K562 (cell line): ENCODE results near the gene LAMC1. TPM values are rescaled to one million over a fixed set of nuclear protein-coding genes. Genes with fewer than 3 reads are reported as not detected.

ENCODE experiments used
- ATAC-seq: fragments of 200-7000 bp; cut with Tn5 transposase; 3 replicates; pipeline ENCODE4 v1.9.1; 2020; ENCODE audit warnings: moderate library complexity
- BruUV-seq: library from RNA; stranded (reverse); fragments of 400-500 nt; replicated peaks from 2 replicates; lab custom pipeline; 2021; lab: Mats Ljungman, UMichigan
- CTCF ChIA-PET: fragments of 300-600 bp; formaldehyde crosslinking; extraction: SDS; loops from one replicate; lab custom pipeline; 2021; ENCODE audit warnings: low intra/inter-chr PET ratio; lab: Yijun Ruan, JAX
- POLR2A ChIA-PET: fragments of 300-600, 350-650 bp; sonication (Branson Sonifier 250); formaldehyde crosslinking; extraction: SDS; loops from one replicate; lab custom pipeline; 2021; ENCODE audit warnings: antibody characterized with exemption, inconsistent platforms; lab: Yijun Ruan, JAX
- DNase-seq, 4 experiments: peaks; one replicate each; pipeline versions ENCODE4 v3.0.0 to v3.0.0-alpha.2; 2011 to 2018; ENCODE audit warnings: low spot score in 3 of 4, mixed read lengths in 3 of 4; ENCODE audit errors: extremely low read depth in 1 of 4
- FAIRE-seq: peaks from 2 replicates; lab custom pipeline; 2011; peaks lifted over from hg19 to GRCh38; lab: Jason Lieb, UNC
- H2AFZ ChIP-seq: 2 replicates; pipeline ENCODE4 v1.6.0; 2011; ENCODE audit warnings: low read depth, low read length, control low read depth, inconsistent platforms
- H3K27ac ChIP-seq: fragments of 200-600 bp; 3 replicates; pipeline ENCODE4 v1.8.0; 2011; ENCODE audit warnings: low read depth, mild to moderate bottlenecking, control low read depth, inconsistent platforms, low read length, moderate library complexity, mixed read lengths; ENCODE audit errors: extremely low read depth
- H3K27me3 ChIP-seq, 2 experiments: fragments of 300-600 bp in 1 of 2; 2 replicates in 1 of 2; 3 replicates in 1 of 2; pipeline versions ENCODE4 v1.6.0 to v1.8.0; 2011; ENCODE audit warnings: inconsistent platforms in 2 of 2, low read length in 2 of 2, mild to moderate bottlenecking in 1 of 2, mixed read lengths in 1 of 2, moderate library complexity in 1 of 2; ENCODE audit not compliant: control insufficient read depth in 2 of 2, insufficient read depth in 2 of 2
- H3K36me3 ChIP-seq: fragments of 300-600 bp; 3 replicates; pipeline ENCODE4 v1.8.0; 2011; ENCODE audit warnings: mild to moderate bottlenecking, low read length, inconsistent platforms; ENCODE audit not compliant: control insufficient read depth, insufficient read depth
- H3K4me1 ChIP-seq, 2 experiments: fragments of 200-600 bp in 1 of 2; replicated peaks in 1 of 2; 2 replicates in 1 of 2; 3 replicates in 1 of 2; pipeline versions ENCODE4 v1.5.1 to v1.8.0; 2011; ENCODE audit warnings: inconsistent platforms in 2 of 2, low read length in 2 of 2, mild to moderate bottlenecking in 1 of 2, mixed read lengths in 1 of 2, moderate library complexity in 1 of 2; ENCODE audit not compliant: control insufficient read depth in 2 of 2, insufficient read depth in 2 of 2
- H3K4me2 ChIP-seq: 2 replicates; pipeline ENCODE4 v1.6.1; 2011; ENCODE audit warnings: low read length, control low read depth, inconsistent platforms, mixed read lengths; ENCODE audit not compliant: insufficient read depth
- H3K4me3 ChIP-seq: fragments of 200-600 bp; sonication (generic), shearing (Covaris generic); 2 replicates; pipeline ENCODE4 v1.5.1; 2016; ENCODE audit warnings: control low read depth, inconsistent platforms
- H3K79me2 ChIP-seq: fragments of 200-600 bp; 3 replicates; pipeline ENCODE4 v1.8.0; 2011; ENCODE audit warnings: low read length, inconsistent platforms; ENCODE audit not compliant: control insufficient read depth, insufficient read depth
- H3K9ac ChIP-seq, 2 experiments: 2 replicates each; pipeline versions ENCODE4 v1.6.0 to v1.6.1; 2011; ENCODE audit warnings: low read depth in 2 of 2, low read length in 2 of 2, control low read depth in 1 of 2, inconsistent platforms in 1 of 2, mild to moderate bottlenecking in 1 of 2, mixed read lengths in 1 of 2; ENCODE audit not compliant: insufficient read depth in 1 of 2
- H3K9me1 ChIP-seq: one replicate; pipeline ENCODE4 v1.6.0; 2011; ENCODE audit warnings: inconsistent platforms, mild to moderate bottlenecking, low read length, moderate library complexity; ENCODE audit not compliant: control insufficient read depth, insufficient read depth
- H3K9me3 ChIP-seq: replicated peaks from 2 replicates; pipeline ENCODE4 v1.5.1; 2011; ENCODE audit warnings: low read depth, low read length, inconsistent platforms; ENCODE audit not compliant: control insufficient read depth, insufficient read depth
- H4K20me1 ChIP-seq: replicated peaks from 2 replicates; pipeline ENCODE4 v1.6.1; 2011; ENCODE audit warnings: low read length, inconsistent platforms, mixed read lengths; ENCODE audit not compliant: control insufficient read depth, insufficient read depth
- GTF2F1 ChIP-seq: IDR thresholded peaks from 2 replicates; pipeline ENCODE4 v1.6.1; 2011; ENCODE audit warnings: low read depth, low read length, improper control_type of control experiment
- HDAC8 ChIP-seq: fragments of 450-650 bp; IDR thresholded peaks from 2 replicates; pipeline ENCODE4 v1.6.1; 2016; ENCODE audit warnings: mild to moderate bottlenecking, missing genetic modification characterization, moderate library complexity, missing compliant biosample characterization
- MYC ChIP-seq, 2 experiments: fragments of 250-450 bp in 1 of 2; sonication (Bioruptor Pico) in 1 of 2; IDR thresholded peaks; 2 replicates each; pipeline versions ENCODE4 v1.5.1 to v1.6.1; 2012 to 2021; ENCODE audit warnings: low read depth in 2 of 2, borderline replicate concordance in 1 of 2, improper control_type of control experiment in 1 of 2, low read length in 1 of 2, mild to moderate bottlenecking in 1 of 2, moderate library complexity in 1 of 2
- NFIC ChIP-seq: fragments of 450-650 bp; IDR thresholded peaks from 2 replicates; pipeline ENCODE4 v1.6.1; 2017; ENCODE audit warnings: mild to moderate bottlenecking, inconsistent platforms
- TARDBP ChIP-seq: fragments of 450-650 bp; IDR thresholded peaks from 2 replicates; pipeline ENCODE4 v1.6.1; 2016
- WGBS: fragments of 100-300 bp; shearing (Covaris generic); methylation state at CpG from one replicate; pipeline ENCODE4 v1.1.6; 2016; ENCODE audit warnings: low coverage, mixed read lengths; ENCODE audit not compliant: insufficient coverage; ENCODE audit errors: missing lambda C conversion rate; 5-methylcytosine and 5-hydroxymethylcytosine counted together
- in situ Hi-C: fragments of 300-500 bp; cut with MboI; formaldehyde crosslinking; loops from 4 replicates; pipeline ENCODE4 v1.15.0; 2018; ENCODE audit warnings: inconsistent platforms, mixed read lengths
- intact Hi-C: fragments of 100-400 bp; cut with micrococcal nuclease; formaldehyde crosslinking; loops from 2 replicates; pipeline ENCODE4 v1.14.2; 2022
- polyA plus RNA-seq, 8 experiments: library from polyadenylated mRNA; depleted of rRNA in 4 of 8; stranded (reverse) in 5 of 8; unstranded in 3 of 8; fragments of >200 nt; fragmentation: Nextera tagmentation in 2 of 8; fragmentation: Illumina TruSeq in 1 of 8; extraction: Ambion mirVana in 2 of 8; extraction: Trizol in 1 of 8; gene quantifications; 2 replicates each; pipeline versions ENCODE4 v1.2.1 to v1.2.3, GENCODE V29; 2011 to 2014; ENCODE audit warnings: inconsistent platforms in 1 of 8, missing spikeins in 1 of 8
- total RNA-seq, 7 experiments: library from RNA; depleted of rRNA in 6 of 7; stranded (reverse); fragments of >200 nt in 6 of 7; fragmentation: Illumina TruSeq in 2 of 7; extraction: Trizol in 2 of 7; gene quantifications; 2 replicates each; pipeline versions ENCODE4 v1.2.1 to v1.2.3, GENCODE V29; 2011 to 2021; ENCODE audit warnings: low replicate concordance in 1 of 7
- TF ChIP-seq, protein P1 (sequence below): fragments of 250-450 bp; sonication (Bioruptor Pico); IDR thresholded peaks from 2 replicates; pipeline ENCODE4 v1.9.0; 2021; ENCODE audit warnings: mild to moderate bottlenecking, inconsistent platforms
- TF ChIP-seq, protein P2 (sequence below): sonication (generic); formaldehyde crosslinking; IDR thresholded peaks from 2 replicates; pipeline ENCODE4 v1.8.0; 2023; ENCODE audit warnings: missing genetic modification reagents, mild to moderate bottlenecking, borderline replicate concordance

LAMC1 gene
- total and polyA plus RNA-seq, 9 of the 15 experiments (the other 6 are each of a cell fraction or from before 2014, with no cell fraction given), result 0.07 to 0.71 (median 0.13) TPM; not detected in 2

DNA sequence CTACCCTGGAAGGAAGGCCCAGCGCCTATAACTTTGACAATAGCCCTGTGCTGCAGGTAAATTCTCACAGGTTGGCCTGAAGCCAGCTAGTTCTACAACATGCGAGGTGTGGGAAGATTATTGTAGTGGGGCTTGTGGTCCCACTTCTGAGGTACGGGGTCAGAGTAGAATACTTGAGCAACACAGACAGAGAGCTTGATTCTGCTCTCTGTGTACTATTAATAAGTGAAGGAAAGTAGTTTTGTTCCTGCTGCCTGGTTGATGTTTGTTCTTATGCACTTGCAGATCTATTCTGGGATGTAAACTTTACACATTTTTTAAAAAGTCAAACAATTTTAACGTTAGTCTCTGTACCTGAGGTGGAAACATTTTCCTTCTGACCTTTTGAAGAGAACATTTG, 80.4 kb downstream of the LAMC1 start:
- no peak for ATAC-seq
- Histone ChIP-seq H3K9me1 (no peaks in the 10 kb centered on the region), H2AFZ (no peak overlapping the region), H3K4me2 (no peak overlapping the region), H3K36me3 (no peaks in the 10 kb centered on the region), H3K4me1 (no peaks in the 10 kb centered on the region), H3K9me3 (no peaks in the 10 kb centered on the region), H3K4me3 (no peak overlapping the region), H3K27ac (no peak overlapping the region), H3K27me3 (peaks cover 22 to 25% of the 10 kb centered on the region in 2 experiments), H3K79me2 (no peaks in the 10 kb centered on the region), H3K9ac (no peak overlapping the region), H4K20me1 (no peaks in the 10 kb centered on the region)
- DNase-seq, result no peak
- 0% methylated on average over 4 of the region's 4 CpGs for WGBS
- ChIA-PET POLR2A (interaction anchor here (1.3 kb wide), 1 partner anchor 9 kb away, joined by 3 read pairs; no protein-coding TSS in a partner anchor), CTCF (no interaction called here)
- in situ Hi-C loops, result no loop called here
- no peak for FAIRE-seq
- intact Hi-C loops, result no loop called here
- no TSS peak for BruUV-seq
- peak; percentile 42; the same call in 1 of the 2 replicates for TF ChIP-seq NFIC
- no peak for TF ChIP-seq MYC (IDR thresholded peaks at IDR 0.05; ENCODE audit: low read depth, low read length)
- no peak for TF ChIP-seq MYC (CRISPR knock-in tag; IDR thresholded peaks at IDR 0.05; ENCODE audit: borderline replicate concordance, low read depth)

DNA sequence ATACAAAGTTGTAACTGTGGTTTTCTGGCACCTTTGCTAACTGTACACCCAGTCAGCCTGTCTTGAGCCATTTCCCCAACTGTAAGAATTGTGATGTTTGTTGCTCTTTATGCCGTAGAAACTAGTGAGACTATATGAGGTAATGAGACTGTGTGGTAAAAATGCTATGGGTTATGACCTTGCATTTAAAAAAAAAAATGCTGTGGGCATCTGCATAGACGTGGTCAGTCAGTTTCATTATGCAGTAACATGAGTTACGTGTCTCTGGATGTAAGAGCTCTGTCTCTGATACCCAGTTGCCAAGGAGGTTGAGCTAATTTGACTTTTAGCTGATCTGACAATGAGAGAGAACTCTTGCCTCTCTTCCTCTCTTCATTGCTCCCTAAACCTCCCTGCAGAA, 82.2 kb downstream of the LAMC1 start:
- no peaks in the 10 kb centered on the region for H3K9me3 ChIP-seq
- no peaks in the 10 kb centered on the region for H3K4me1 ChIP-seq
- no peak overlapping the region for H3K4me2 ChIP-seq
- H3K9me1 ChIP-seq, result no peaks in the 10 kb centered on the region
- ATAC-seq, result no peak
- no peak overlapping the region for H3K27ac ChIP-seq
- H3K79me2 ChIP-seq, result no peaks in the 10 kb centered on the region
- FAIRE-seq, result no peak
- no peak overlapping the region for H3K9ac ChIP-seq
- peaks cover 17 to 21% of the 10 kb centered on the region in 2 experiments for H3K27me3 ChIP-seq
- TF ChIP-seq TARDBP (no peak), HDAC8 (tag) (no peak), GTF2F1 (no peak)
- TF ChIP-seq, protein P1, sequence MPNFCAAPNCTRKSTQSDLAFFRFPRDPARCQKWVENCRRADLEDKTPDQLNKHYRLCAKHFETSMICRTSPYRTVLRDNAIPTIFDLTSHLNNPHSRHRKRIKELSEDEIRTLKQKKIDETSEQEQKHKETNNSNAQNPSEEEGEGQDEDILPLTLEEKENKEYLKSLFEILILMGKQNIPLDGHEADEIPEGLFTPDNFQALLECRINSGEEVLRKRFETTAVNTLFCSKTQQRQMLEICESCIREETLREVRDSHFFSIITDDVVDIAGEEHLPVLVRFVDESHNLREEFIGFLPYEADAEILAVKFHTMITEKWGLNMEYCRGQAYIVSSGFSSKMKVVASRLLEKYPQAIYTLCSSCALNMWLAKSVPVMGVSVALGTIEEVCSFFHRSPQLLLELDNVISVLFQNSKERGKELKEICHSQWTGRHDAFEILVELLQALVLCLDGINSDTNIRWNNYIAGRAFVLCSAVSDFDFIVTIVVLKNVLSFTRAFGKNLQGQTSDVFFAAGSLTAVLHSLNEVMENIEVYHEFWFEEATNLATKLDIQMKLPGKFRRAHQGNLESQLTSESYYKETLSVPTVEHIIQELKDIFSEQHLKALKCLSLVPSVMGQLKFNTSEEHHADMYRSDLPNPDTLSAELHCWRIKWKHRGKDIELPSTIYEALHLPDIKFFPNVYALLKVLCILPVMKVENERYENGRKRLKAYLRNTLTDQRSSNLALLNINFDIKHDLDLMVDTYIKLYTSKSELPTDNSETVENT (CRISPR knock-in tag), result no peak
- TF ChIP-seq, protein P2, sequence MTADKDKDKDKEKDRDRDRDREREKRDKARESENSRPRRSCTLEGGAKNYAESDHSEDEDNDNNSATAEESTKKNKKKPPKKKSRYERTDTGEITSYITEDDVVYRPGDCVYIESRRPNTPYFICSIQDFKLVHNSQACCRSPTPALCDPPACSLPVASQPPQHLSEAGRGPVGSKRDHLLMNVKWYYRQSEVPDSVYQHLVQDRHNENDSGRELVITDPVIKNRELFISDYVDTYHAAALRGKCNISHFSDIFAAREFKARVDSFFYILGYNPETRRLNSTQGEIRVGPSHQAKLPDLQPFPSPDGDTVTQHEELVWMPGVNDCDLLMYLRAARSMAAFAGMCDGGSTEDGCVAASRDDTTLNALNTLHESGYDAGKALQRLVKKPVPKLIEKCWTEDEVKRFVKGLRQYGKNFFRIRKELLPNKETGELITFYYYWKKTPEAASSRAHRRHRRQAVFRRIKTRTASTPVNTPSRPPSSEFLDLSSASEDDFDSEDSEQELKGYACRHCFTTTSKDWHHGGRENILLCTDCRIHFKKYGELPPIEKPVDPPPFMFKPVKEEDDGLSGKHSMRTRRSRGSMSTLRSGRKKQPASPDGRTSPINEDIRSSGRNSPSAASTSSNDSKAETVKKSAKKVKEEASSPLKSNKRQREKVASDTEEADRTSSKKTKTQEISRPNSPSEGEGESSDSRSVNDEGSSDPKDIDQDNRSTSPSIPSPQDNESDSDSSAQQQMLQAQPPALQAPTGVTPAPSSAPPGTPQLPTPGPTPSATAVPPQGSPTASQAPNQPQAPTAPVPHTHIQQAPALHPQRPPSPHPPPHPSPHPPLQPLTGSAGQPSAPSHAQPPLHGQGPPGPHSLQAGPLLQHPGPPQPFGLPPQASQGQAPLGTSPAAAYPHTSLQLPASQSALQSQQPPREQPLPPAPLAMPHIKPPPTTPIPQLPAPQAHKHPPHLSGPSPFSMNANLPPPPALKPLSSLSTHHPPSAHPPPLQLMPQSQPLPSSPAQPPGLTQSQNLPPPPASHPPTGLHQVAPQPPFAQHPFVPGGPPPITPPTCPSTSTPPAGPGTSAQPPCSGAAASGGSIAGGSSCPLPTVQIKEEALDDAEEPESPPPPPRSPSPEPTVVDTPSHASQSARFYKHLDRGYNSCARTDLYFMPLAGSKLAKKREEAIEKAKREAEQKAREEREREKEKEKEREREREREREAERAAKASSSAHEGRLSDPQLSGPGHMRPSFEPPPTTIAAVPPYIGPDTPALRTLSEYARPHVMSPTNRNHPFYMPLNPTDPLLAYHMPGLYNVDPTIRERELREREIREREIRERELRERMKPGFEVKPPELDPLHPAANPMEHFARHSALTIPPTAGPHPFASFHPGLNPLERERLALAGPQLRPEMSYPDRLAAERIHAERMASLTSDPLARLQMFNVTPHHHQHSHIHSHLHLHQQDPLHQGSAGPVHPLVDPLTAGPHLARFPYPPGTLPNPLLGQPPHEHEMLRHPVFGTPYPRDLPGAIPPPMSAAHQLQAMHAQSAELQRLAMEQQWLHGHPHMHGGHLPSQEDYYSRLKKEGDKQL (CRISPR knock-in tag), result no peak
- TF ChIP-seq, all 486 proteins: peak for 0
- in situ Hi-C loops (no loop called here), intact Hi-C loops (no loop called here)
- BruUV-seq, result no TSS peak
- H3K36me3 ChIP-seq, result no peaks in the 10 kb centered on the region
- CTCF ChIA-PET, result no interaction called here
- 2% methylated on average over 3 of the region's 3 CpGs for WGBS
- no peak overlapping the region for H2AFZ ChIP-seq
- no peaks in the 10 kb centered on the region for H4K20me1 ChIP-seq
- H3K4me3 ChIP-seq, result no peak overlapping the region
- POLR2A ChIA-PET, result interaction anchor here (0.9 to 1.0 kb wide), 2 partner anchors 18 to 72 kb away, joined by 3 to 4 read pairs; no protein-coding TSS in a partner anchor
- DNase-seq, result no peak
